Posterior cingulate gyrus (tissue), 11 donors: ENCODE data around the gene ARHGEF10L.

Experiments used
- DNase-seq, 10 donors: peaks; one replicate each; pipeline versions ENCODE4 v3.0.0 to v3.0.0-alpha.2; 2020 to 2021; ENCODE audit warnings: mixed read lengths in 3 of 10
- intact Hi-C: fragments of 100-400 bp; cut with DNase I; formaldehyde crosslinking; loops from one replicate; pipeline ENCODE4 v1.15.1; 2023

Gene ARHGEF10L

DNA sequence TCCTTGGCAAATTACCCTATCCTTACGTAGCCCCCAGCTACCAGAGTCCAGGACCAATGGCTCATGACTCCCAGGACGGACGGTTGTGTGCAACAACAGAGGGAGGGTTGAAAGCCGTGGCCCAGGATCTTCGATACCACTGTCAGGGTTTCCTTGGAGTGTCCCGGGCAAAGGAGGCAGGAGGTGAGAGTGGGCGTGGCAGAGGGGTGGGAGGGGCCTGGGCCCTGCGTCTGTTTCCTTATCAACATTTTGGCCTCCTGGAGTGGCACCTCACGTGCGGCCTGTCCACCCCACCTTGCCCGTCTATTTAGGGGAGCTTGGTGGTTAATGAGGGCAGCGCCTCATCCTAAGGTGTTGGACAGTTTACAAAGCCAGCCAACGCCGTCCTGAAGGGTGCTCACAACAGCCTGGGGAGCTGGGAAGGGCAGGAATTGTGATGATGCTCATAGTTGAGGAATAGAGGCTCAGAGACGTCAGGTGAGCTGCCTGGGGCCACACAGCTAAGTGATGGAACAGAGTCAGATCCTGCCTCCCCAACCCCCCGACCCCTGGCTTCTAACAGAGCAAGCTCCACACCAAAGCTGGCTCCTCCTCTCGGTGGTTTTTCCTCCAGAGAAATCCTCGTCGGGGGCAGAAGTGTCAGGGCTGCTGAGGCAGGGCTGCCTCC lies 17.4 kb upstream of the ARHGEF10L start:
- intact Hi-C loops = no loop called here
- no peak for DNase-seq

DNA sequence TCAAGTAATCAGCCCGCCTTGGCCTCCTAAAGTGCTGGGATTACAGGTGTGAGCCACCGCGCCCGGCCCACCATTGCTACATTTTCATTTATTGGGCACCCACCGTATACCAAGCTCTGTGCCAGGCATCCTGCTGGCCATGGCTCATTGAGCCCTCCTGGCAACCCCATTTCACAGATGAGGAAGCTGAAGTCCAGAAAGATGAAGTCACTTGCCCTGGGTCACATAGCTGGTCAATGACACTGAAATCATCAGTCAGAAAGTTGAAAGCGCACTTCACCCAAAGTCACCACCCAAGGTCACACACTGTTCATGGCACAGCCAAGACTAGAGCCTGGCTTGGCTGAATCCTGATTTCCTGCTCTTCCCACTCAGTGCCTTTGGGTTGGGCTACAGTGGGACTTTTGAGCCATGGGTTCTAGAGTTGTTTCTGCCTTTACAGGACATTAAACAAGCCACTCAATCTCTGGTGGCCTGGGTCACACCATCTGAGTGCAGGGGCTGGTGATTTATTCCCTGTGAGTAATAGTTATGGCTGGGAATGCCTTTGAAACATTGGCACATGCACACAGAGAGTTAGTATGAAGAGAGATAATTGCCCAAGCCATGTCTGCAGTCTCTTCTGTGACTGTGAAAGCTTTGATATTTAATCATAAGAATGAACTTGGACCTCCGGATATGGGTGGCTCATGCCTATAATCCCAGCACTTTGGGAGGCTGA lies 16.0 kb upstream of the ARHGEF10L start:
- DNase-seq = no peak
- intact Hi-C loops = no loop called here

DNA sequence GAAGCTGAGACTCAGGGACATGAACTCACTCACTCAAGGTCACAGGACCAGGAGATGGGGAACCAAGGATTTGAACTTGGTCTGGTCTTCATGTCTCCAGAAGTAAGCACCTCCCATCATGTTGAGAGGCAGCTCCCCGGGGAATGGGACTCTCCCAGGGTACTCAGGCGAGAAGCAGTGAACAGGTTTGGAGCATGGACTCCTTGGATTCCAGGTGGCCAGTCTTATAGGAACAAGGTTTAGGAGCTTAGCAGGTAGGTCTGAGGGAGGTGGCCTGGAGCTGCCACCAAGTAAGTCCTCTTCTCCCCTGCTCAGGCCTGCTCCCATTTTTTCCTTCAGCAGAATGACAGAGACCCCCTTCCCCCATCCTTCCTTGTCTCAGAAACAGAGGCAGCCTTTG lies 14.9 kb upstream of the ARHGEF10L start:
- intact Hi-C loops = no loop called here

DNA sequence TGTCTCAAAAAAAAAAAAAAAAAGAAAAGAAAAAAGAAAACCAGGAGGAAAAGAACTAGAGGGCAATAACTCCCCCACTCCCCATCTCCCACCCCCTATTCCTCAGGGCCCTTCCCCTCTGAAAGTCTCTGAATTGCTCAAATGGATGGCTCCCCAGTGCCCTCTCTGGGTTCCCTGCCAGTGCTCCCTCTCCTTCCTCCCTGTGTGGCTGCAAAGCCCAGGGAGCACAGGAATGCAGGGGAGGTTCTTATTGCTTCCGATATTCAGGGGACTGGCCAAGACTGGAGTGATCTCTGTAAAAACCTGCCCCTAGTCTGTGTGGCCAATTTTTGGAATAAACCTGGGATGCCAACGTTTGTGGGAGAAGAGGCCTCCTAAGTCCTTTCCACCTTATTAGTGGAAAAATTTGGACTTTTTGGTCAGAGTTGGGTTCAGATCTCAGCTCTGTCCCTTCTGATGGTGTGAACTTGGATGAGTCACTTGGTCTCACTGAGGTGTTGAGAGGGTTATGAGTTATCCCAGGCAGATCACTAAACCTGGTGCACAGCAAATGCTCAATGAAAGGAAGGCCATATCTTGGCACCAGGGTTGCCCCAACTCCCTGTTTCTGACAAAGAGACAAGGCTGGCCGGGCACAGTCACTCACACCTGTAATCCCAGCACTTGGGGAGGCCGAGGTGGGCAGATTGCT lies 13.4 kb upstream of the ARHGEF10L start:
- no peak for DNase-seq
- intact Hi-C loops = no loop called here

More for the DNA sequence above, 14.9 kb upstream of the ARHGEF10L start:
- DNase-seq = no peak

DNA sequence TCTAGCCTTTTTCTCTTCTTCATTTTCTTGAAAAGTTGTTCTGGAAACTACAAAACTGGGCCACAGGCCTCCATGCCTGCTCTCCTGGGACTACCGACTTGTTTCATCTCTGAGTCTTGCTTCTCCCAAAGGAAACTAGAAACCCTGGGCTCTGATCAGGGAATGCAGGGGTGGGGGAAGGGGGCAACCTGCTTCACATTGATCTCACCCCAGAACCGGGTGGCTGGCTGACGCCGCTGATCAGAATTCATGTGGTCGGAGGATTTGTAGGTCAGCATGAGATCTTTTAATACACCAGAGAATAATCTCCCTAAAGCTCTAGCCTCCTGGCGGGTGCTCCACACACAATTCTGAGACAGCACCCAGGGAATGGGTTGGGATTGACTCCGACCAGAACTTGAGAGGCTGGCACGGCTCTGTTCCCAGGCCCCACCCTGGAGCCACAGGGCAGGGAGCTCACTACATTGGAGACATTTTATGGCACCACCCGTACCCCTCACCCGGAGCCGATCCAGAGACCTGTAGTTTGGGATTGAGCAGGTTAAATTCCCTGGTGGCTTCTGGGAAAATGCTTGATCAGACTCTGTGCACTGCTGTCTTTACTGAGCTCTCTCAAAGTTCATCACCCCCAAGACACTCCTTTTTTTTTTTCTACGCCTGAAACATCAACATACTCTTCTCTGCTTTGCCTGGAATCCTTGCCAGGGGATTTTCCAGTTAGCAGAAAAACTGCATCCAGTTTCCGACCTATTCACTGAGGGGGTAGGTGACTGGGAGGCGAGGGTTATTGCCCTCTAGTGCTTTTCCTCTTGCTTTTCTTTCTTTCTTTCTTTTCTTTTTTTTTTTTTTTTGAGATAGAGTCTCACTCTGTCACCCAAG lies 12.2 kb upstream of the ARHGEF10L start:
- intact Hi-C loops = no loop called here
- DNase-seq = no peak

DNA sequence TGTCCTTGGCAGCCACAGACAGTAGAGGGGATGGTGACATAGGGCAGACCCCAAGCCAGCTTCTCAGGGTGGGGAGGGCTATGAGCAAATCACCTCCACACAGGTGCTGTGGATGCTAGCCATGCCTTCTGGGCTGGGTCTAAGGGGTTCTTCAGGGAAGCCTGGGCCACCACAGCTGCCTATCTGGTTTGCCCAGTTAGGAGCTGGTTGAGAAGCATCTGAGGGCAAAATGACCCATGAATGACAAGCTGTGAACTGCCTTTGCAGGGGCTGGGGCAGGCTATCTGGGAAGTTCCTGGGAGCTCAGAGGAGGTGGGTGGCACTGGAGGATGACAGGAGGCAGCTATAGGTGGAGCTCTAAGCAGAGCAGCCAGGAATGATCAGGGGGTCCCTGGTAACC lies 10.1 kb upstream of the ARHGEF10L start:
- DNase-seq = no peak
- intact Hi-C loops = no loop called here

DNA sequence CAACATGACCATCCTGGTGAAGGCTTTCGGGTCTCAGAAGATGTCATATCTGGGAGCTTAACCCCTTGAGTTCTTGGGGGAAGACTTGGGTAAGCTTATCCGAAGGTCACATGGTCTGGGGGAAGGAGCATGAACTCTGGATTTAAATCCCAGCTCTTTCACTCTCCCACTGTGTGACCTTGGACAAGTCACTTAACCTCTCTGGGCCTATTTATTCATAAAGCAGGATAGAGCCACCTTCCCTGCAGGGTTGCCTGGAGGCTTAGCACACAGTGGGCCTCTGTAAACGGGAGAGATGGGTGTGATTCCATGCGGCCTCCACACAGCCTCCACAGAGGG lies 8.2 kb upstream of the ARHGEF10L start:
- intact Hi-C loops = no loop called here
- no peak for DNase-seq

DNA sequence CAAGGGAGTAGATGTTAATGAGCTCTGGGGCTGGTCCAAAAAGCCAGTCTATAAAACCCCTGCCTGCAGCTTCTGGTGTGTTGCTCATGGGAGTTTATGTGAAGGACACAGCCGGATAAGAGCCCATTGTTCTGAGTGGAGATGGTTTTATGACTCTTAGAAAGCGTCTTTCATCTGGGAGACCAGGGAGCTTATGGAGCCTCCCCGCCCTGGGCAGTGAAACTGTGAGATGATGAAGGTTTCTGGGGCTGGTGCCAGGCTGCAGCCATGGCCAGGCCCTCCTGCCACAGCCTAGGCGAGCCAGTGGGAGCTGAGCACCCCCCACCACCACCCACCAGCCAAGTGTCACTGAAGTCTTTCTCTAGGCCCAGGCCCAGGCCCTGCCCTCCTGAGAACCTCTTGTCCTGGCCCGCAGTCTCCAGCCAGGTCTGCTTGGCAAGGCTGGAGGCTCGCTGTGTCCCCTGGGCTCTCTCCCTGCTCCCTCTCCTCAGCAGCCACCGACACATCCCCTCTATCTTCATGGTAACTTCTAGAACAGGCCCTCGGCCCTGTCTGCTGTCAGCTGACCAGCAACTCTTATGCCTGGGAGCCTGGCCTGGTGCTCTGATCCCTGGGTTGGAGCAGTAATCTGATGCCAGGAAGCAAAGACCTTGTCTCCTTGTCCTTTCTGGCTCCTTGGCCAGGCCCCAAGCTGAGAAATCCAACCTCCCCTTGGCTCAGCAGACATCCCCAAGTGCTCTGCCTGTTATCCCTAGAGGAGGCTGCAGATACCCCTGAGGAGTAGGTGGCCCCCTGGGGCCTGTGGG lies 7.6 kb upstream of the ARHGEF10L start:
- intact Hi-C loops = no loop called here
- DNase-seq = peak; percentile 29 to 93 (median 60)

DNA sequence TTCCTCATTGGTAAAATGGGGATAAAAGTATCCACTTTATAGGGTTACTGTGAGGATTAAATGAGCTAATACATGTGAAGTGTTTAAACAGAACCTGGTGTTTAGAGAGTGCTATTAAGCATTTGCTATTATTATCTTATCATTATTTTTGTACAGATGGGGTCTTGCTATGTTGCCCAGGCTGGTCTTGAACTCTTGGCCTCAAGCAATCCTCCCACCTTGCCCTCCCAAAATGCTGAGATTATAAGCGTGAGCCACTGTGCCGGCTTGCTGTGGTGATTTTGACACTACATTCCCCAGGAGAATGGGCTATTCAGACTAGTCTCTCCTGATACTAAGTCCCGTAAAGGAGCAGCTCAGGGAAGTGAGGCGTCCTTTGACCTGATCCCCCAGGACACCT lies 6.3 kb upstream of the ARHGEF10L start:
- intact Hi-C loops = no loop called here
- DNase-seq = no peak

DNA sequence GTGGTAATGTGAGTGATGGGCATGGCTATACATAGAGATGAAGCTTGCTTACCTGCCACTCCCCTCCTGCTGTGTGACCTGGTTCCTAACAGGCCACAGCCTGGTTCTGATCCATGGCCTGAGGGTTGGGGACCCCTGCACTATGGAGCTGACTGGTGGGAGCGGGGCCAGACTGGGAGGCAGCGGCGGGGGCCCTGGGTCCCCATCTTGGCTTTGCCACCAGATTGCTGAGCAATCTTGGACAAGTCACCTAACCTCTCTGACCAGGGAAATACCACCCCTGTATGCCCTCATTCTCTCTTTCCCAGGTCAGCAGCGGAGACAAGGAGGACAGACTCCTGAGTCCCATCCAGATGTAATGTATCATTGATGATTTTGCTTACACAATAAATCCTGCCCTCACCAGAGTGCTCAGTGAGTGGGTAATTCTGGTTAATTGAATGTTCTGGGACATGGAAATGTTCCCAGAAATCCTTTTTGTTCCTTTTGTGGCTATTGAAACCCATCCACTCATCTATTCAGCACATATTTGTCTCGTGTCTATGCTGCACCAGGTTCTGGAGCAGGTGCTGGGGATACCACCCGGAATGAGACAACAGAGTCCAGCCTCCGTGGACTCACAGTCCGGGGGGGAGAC lies 4.1 kb upstream of the ARHGEF10L start:
- no peak for DNase-seq
- intact Hi-C loops = no loop called here

DNA sequence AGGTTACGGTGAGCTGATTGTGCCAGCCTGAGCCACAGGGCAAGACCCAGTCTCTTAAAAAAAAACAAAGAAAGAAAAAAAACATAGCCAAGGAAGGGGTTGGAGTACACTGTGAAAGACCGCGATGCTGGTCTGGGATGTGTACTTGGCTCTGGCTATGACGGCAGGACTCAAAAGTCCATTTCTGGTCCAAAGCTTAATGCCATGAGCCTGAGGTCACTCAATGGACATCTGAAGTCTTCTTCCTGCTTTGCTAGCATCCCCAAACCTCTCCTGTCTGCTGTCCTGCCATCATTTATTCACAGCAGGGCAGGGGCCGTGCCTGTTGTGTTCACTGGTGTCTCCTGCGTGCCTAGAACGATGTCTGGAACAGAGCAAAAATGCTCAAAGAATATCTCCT lies 1.5 kb upstream of the ARHGEF10L start:
- no peak for DNase-seq
- intact Hi-C loops = no loop called here

DNA sequence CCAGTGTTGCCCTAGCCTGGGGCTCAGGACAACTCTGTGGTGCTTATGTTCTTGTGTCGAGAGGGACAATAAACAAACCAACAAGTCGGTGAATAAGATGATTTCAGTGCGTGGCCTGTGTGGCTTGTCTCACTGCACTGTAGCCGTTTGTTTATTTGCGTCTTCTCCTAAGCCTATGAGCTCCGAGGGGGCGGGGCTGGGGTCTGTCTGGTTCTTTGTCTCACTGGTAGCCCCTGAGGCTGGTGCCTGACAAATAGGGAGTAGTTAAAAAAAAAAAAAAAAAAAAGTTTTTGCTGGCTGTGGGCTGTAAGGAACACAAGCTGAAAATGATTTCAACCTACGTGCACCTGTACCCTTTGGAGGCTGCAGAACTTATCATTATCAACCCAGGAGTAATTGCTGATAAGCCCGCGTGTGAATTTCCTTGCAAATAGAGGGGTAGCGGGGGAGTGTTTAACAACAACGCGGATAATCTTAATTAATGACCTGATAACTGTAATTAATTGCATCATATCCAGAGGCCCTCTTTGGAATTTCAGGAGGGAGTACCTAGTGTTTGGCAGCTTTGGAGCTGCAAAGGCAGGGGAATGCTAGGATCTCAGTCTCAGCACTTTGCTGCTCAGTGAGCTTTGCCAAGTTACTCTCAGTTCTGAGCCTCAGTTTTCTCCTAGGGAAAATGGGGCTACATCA lies 925 bp upstream of the ARHGEF10L start:
- DNase-seq = no peak
- intact Hi-C loops = no loop called here

DNA sequence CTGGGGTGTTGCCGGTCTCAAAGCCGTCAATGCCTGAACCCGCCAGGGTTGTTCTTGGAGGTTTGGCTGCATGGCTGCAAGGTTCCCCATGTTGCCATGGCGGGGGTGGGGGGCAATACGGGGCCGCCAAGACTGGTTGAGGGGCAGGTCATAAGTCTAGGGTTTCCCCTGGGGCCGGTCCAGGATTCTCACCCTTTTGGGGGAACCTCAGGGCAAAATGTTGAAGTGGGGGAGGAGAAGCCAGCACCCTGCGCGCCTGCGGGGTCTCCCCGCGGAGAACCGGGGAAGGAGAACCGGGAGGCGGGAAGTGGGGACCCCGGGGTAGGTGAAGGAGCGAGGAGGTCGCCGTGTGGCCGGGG lies 401 bp upstream of the ARHGEF10L start:
- intact Hi-C loops = no loop called here
- DNase-seq = no peak

DNA sequence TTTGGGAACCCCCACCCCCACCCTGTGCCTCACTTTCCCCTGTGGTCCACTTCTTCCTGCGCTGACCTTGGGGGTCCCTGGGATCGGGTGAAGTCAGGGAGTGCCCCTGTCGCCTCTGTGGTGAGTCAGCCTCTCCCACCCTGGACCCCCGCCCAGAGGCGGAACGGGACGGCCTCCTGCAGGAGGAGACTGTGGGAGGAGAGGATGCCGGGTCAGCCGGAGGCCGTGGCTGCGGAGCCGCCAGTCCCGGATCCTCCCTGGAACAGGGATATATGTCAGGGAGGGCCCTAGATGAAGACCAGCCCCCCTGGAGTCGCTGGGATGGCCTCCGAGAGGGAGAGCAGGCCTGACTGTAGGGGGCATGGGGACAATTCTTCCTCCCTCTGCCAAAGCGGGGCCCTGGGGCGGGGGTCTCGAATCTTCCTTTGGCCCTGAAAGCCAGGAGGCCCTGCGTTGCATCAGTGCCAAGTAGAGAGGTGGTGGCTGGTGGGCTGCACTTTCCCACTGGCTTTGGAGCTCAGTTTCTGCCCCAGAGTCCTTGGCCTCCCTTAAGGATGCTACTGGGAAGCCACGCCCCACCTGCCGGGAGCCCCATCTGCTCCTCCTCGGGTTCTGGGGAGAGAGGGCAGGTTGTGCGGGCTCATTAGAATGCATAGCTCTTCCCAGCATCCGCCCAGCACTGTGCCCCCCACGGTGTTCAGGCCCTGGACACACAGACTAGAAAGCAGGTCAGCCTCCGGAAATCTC lies 930 bp downstream of the ARHGEF10L start:
- DNase-seq = peak in 7 of 10 donors; percentile 25 to 87 (median 42)
- intact Hi-C loops = no loop called here

DNA sequence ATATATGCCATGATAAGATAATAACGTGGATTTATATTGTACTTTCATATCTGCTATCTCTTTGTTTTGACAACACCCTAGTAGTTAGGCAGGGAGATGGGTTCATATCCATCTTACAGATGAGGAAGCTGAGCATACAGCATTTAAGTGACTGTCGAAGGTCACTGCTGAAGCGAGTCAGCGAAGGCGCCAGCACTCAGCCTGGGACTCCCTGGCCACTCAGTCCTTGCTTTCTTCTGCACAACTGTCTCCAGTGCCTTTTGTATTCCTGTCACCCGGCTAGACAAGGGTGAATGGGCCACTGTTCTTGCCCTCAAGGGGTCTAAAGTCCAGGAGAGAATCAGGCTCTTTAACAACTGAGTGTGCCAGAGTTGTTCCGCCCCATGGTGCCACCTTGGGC lies 3.1 kb downstream of the ARHGEF10L start:
- DNase-seq = no peak
- intact Hi-C loops = no loop called here

DNA sequence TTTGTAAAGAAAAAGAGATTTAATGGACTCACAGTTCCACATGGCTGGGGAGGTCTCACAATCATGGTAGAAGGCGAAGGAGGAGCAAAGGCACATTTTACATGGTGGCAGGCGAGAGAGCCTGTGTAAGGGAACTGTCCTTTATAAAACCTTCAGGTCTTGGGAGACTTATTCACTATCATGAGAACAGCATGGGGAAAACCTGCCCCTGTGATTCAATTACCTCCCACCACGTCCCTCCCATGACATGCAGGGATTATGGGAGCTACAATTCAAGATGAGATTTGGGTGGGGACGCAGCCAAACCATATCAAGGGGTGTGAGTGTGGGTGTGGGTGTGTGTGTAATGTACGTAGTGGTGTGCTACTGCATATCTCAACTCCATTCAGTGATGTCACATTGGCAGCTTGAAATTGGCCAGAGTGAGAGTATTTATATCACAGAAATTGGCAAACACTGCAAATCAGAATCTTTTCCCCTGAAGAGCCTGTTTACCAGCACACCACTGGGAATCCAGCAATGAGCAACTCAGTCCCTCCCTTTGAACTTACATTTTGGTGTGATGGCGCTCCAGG lies 5.4 kb downstream of the ARHGEF10L start:
- intact Hi-C loops = no loop called here
- DNase-seq = no peak

DNA sequence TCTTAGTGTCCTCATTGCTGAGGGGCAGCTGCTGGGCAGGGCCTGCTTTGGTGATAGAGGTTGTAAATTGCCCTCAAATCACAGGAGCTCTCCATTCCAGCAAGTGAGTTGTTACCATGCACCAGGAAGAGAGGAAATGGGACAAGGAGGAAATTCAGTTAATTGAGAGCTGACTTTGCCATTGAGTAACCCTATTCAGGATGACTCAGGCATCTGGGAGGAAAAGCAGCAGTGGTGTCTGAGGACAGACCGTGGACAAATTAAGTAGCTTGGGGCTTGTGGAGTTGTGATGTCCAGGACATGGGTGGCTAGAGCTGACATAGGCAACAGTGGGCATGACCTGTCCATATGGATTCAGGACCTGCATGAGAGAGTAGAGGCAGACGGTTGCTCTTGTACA lies 5.9 kb downstream of the ARHGEF10L start:
- DNase-seq = no peak

More for the DNA sequence above, 5.9 kb downstream of the ARHGEF10L start:
- intact Hi-C loops = no loop called here
